Uterus (tissue), 4 donors: ENCODE data around the gene LRP4. TPM values are rescaled to one million over a fixed set of nuclear protein-coding genes. Genes with fewer than 3 reads are reported as not detected.

Source experiments
- DNase-seq, 2 donors: peaks; one replicate each; pipeline ENCODE4 v3.0.0-alpha.2; 2019 to 2020
- H3K27ac ChIP-seq, 2 donors: fragments of 200-600 bp; sonication (generic); 1 replicate in 1 of 2; 2 replicates in 1 of 2; pipeline ENCODE4 v1.5.1; 2016 to 2018
- H3K27me3 ChIP-seq, 2 donors: fragments of 200-600 bp; sonication (generic); one replicate each; pipeline ENCODE4 v1.5.1; 2018 to 2019; ENCODE audit warnings: control low read depth in 1 of 2
- H3K36me3 ChIP-seq, 2 donors: fragments of 200-600 bp; sonication (generic); one replicate each; pipeline ENCODE4 v1.5.1; 2019; ENCODE audit warnings: control low read depth in 1 of 2
- H3K4me1 ChIP-seq, 2 donors: fragments of 200-600 bp; sonication (generic); one replicate each; pipeline ENCODE4 v1.5.1; 2018 to 2019; ENCODE audit warnings: control low read depth in 1 of 2
- H3K4me3 ChIP-seq, 2 donors: fragments of 200-600 bp; sonication (generic); 1 replicate in 1 of 2; 2 replicates in 1 of 2; pipeline ENCODE4 v1.5.1; 2018 to 2019; ENCODE audit warnings: mild to moderate bottlenecking in 1 of 2
- H3K9me3 ChIP-seq, 2 donors: fragments of 200-600 bp; sonication (generic); one replicate each; pipeline ENCODE4 v1.5.1; 2019; ENCODE audit warnings: control low read depth in 1 of 2
- CTCF ChIP-seq, 4 experiments: fragments of 200-600 bp in 2 of 4; fragments of 450-650 bp in 2 of 4; sonication (generic) in 2 of 4; IDR thresholded peaks; one replicate each; pipeline ENCODE4 v1.5.1; 2016 to 2019; ENCODE audit warnings: antibody characterized with exemption in 4 of 4, mild to moderate bottlenecking in 2 of 4, moderate library complexity in 1 of 4
- POLR2A ChIP-seq, 2 donors: fragments of 450-650 bp; IDR thresholded peaks; one replicate each; pipeline ENCODE4 v1.6.1; 2016; ENCODE audit warnings: antibody characterized with exemption in 2 of 2, mild to moderate bottlenecking in 1 of 2, moderate library complexity in 1 of 2
- intact Hi-C: fragments of 100-400 bp; cut with DNase I; formaldehyde crosslinking; loops from one replicate; pipeline ENCODE4 v1.15.1; 2023; ENCODE audit warnings: low total_unique reads
- total RNA-seq, 4 donors: library from RNA; depleted of rRNA in 3 of 4; stranded (reverse); fragments of >200 nt in 3 of 4; gene quantifications; one replicate each; pipeline versions ENCODE4 v1.1.0 to v1.2.4, GENCODE V29; 2014 to 2023
- donor health status: DM: yes; HTN: yes; CAD: no.

Gene LRP4
- total RNA-seq, 4 donors from 2014 or later, result 0.77 to 21.2 (median 9.3) TPM

DNA sequence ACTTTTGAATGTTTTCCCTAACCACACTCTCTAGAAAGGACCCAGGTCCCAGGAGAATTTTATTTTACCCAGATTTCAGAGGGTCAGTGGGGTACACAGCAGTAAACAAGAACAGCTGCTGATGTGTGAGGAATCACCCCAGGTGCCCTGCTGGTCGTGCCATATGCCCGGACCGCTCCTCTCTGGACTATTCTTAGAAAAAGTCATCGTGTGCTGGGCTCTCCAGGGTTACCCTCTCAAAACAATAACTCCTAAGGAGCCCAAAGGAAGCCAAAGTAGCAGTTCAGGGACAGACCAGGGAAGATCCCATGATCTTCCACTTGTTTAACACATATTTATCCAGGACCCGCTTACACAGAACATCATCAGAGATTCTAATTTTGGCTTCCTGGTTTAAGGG lies 29.7 kb downstream of the LRP4 start:
- Histone ChIP-seq H3K9me3 (no peaks in the 10 kb centered on the region), H3K4me3 (no peak overlapping the region), H3K27me3 (no peaks in the 10 kb centered on the region), H3K36me3 (no peaks in the 10 kb centered on the region), H3K4me1 (no peaks in the 10 kb centered on the region), H3K27ac (no peak overlapping the region)
- no peak for DNase-seq
- intact Hi-C loops, result loop anchor here (5.0 kb wide), 2 partner anchors 274 to 379 kb away; no protein-coding TSS in a partner anchor
- no peak for TF ChIP-seq POLR2A (IDR thresholded peaks at IDR 0.05)
- no peak for TF ChIP-seq CTCF (IDR thresholded peaks at IDR 0.05)

GRCh38 chr11:46886211-46886610 lies 32.1 kb downstream of the LRP4 start:
- Histone ChIP-seq H3K4me1 (no peaks in the 10 kb centered on the region), H3K36me3 (no peaks in the 10 kb centered on the region), H3K4me3 (no peak overlapping the region), H3K9me3 (no peaks in the 10 kb centered on the region), H3K27me3 (no peaks in the 10 kb centered on the region), H3K27ac (no peak overlapping the region)
- TF ChIP-seq POLR2A (IDR thresholded peaks at IDR 0.05) (no peak), CTCF (IDR thresholded peaks at IDR 0.05) (no peak)
- intact Hi-C loops, result loop anchor here (5.0 kb wide), 2 partner anchors 276 to 381 kb away; no protein-coding TSS in a partner anchor
- no peak for DNase-seq

- Histone ChIP-seq H3K9me3 (no peaks in the 10 kb centered on the region), H3K27ac (no peak overlapping the region), H3K36me3 (no peaks in the 10 kb centered on the region), H3K4me1 (no peaks in the 10 kb centered on the region), H3K4me3 (no peak overlapping the region), H3K27me3 (no peaks in the 10 kb centered on the region)
- DNase-seq, result no peak
- intact Hi-C loops, result no loop called here
- TF ChIP-seq POLR2A (IDR thresholded peaks at IDR 0.05) (no peak), CTCF (IDR thresholded peaks at IDR 0.05) (no peak)
These were observed 39.2 kb downstream of the LRP4 start for GRCh38 chr11:46879056-46879585.

DNA sequence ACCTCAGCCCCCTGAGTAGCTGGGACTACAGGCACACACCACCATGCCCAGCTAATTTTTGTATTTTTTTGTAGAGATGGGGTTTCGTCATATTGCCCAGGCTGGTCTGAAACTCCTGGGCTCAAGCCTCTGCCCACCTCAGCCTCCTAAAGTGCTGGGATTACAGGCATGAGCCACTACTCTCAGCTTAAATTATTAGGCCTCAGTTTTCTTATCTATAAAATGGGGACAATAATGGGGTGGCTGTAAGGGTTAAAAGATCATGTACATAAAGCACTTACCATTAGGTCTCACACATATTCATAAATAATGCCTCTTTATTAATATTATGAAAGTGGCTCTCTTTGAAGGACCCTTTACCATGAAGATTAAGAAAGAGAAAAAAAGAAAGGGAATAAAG lies 40.8 kb downstream of the LRP4 start:
- TF ChIP-seq POLR2A (IDR thresholded peaks at IDR 0.05), result no peak
- no peak for TF ChIP-seq CTCF (IDR thresholded peaks at IDR 0.05)
- no peaks in the 10 kb centered on the region for H3K36me3 ChIP-seq
- no peak overlapping the region for H3K27ac ChIP-seq
- H3K4me3 ChIP-seq, result no peak overlapping the region
- no peaks in the 10 kb centered on the region for H3K4me1 ChIP-seq
- H3K9me3 ChIP-seq, result no peaks in the 10 kb centered on the region
- DNase-seq, result no peak
- intact Hi-C loops, result no loop called here
- no peaks in the 10 kb centered on the region for H3K27me3 ChIP-seq

DNA sequence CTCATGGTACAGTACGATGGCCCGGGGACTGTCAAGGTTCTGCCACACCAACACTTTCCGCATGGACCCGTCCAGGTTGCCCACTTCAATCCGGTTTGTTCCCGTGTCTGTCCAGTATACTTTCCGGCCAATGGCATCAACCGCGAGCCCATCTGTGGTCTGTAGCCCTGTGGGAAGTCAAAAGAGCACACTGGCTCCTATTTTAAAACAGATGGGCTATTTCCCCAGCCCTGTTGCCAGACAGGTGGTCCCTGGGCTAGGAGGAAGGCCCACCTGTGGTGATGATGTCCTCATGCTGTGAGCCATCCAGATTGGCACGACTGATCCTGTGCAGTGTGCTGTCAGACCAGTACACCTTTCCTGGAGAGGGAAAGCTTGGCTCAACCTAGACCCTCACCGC lies 41.9 kb downstream of the LRP4 start:
- H3K27ac ChIP-seq, result no peak overlapping the region
- no peaks in the 10 kb centered on the region for H3K9me3 ChIP-seq
- H3K27me3 ChIP-seq, result no peaks in the 10 kb centered on the region
- TF ChIP-seq POLR2A (IDR thresholded peaks at IDR 0.05) (no peak), CTCF (IDR thresholded peaks at IDR 0.05) (no peak)
- no peaks in the 10 kb centered on the region for H3K4me1 ChIP-seq
- intact Hi-C loops, result no loop called here
- no peak overlapping the region for H3K4me3 ChIP-seq
- no peaks in the 10 kb centered on the region for H3K36me3 ChIP-seq
- no peak for DNase-seq
